ENCODE results near the gene SNAP23. TPM values are rescaled to one million over a fixed set of nuclear protein-coding genes. Genes with fewer than 3 reads are reported as not detected.

The SNAP23 gene
- polyA plus RNA-seq, 5 donors = 67.8 to 99.1 (median 91.9) TPM

DNA sequence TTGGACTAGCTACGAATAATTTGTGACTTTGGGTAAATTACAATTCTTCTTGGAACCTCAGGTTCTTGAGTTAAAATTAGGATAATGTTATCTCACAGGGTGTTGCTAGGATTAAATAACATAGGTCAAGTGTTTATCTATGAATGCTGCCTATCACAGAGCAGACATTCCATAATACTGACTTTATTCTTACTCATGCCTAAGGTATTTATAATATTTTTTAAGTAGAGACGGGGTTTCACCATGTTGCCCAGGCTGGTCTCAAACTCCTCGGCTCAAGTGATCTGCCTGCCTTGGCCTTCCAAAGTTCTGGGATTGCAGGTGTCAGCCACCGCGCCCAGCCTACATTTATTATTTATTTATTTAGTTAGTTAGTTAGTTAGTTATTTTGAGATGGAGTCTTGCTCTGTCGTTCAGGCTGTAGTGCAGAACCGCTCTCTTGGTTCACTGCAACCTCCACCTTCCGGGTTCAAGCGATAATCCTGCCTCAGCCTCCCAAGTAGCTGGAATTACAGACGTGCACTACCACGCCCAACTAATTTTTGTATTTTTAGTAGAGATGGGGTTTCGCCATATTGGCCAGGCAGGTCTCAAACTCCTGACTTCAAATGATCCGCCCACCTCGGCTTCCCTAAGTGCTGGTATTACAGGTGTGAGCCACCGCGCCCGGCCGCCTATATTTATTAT is 3.8 kb upstream of the SNAP23 start:
- DNase-seq = no peak

- no peak for DNase-seq
These were observed 1.8 kb upstream of the SNAP23 start for GRCh38 chr15:42493679-42494078.

DNA sequence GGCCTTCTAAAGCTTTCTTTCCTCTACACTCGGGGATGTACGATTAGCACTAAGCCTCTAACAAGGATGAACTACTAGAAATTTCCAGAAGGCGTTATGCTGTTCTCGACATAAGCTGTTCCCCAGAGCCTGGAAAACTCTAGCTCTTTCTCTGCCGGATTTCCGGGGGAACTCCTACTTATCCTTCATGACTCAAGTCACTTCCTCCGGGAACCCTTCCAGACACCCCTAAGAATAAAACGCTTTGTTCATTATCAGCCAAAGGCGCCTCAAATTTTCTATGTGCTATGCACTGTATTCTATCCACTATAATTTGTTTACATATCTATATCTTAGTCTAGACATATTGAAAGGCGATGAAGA is 455 bp upstream of the SNAP23 start:
- no peak for DNase-seq

DNA sequence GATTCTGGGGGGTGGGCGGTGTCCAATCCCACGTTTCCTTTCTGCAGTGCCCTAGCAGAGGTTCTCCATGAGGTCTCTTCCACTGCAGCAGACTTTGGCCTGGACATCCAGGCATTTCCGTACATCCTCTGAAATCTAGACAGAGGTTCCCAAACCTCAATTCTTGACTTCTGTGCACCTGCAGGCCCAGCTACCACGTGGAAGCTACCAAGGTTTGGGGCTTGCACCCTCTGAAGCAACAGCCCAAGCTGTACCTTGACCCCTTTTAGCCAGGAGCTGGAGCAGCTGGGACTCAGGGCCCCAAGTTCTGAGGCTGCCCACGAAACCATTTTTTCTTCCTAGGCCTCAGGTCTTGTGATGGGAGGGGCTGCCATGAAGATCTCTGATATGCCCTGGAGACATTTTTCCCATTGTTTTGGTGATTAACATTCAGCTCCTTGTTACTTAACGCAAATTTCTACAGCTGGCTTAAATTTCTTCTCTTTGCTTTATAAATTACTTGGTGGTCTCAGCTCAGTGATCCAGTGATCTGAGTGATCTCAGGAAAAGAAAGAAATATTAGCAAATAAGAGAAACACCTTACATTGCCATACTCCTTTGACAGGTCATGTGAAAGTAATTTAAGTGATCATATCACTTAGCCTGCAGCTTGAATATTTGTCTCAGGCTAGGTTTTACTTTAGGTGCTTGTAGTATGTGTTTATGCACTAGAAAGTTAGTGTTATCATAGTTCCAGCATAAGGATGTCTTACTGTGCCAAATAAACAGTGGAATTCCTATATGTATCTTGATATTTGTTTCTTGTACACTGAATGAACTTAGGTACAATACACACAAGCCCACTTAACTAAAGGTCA is 3.0 kb downstream of the SNAP23 start:
- no peak for DNase-seq

DNA sequence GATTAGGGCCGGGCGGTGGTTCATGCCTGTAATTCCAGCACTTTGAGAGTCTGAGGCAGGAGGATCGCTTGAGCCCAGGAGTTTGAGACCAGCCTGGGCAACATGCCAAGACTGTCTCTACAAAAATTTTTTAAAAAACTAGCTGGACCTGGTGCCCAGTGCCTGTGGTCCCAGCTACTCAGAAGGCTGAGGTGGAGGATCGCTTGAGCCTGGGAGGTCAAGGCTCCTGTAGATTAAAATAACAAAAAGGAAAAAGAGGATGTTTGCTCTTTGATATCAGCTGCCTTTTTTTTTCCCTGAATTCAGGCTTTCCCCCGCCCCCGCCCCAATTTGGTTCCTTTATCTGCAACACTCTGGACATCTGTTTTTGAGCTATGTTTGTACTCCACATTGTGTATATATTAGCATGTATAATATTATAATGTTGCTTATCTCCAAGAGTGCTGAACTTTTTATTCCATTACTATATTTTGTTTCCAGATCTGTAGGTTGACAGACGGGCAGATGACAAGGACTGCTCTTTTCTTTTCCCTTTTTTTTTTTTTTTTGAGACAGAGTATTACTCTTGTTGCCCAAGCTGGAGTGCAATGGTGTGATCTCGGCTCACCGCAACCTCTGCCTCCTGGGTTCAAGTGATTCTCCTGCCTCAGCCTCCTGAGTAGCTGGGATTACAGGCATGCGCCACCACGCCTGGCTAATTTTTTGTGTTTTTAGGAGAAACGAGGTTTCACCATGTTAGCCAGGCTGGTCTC is 4.6 kb downstream of the SNAP23 start:
- DNase-seq = no peak

DNA sequence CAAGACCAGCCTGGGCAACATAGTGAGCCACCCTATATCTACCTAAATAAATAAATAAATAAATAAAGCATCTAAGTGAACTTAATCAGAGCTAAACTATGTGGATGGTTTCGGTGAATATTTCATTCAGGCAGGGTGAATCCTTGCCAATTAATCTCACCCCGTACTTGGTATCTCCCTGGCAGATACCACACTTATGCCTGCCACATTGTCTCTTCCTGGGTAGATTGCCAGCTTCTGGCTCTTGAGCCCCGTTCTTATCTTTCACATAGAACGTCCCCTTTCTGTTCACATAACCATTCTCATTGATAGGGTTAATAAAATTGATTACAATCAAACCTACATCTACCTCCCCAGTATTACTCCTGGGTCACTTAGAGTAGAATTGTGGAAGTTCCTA is 7.0 kb downstream of the SNAP23 start:
- DNase-seq = no peak

GRCh38 chr15:42503825-42504224 is 8.4 kb downstream of the SNAP23 start:
- DNase-seq = no peak

DNA sequence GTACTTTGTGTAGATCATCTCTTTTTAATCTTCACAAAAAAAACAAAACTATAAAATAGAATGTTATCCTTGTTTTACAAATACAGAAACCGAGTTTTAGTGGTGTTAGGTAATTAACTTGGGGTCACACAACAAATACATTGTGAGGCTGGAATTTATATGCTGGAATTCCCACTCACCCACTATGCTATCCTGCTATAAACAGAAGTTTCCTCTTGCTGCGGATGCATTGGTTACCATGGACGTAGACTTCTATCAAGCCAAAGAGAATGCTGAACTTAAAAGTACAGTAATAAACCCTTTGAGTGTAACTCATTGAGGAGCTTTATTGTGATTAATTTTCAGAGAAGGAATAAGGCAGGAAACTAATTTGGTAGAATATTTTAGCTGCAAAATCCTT is 9.2 kb downstream of the SNAP23 start:
- no peak for DNase-seq

- DNase-seq = no peak
These were observed 12.1 kb downstream of the SNAP23 start for GRCh38 chr15:42507514-42507913.

DNA sequence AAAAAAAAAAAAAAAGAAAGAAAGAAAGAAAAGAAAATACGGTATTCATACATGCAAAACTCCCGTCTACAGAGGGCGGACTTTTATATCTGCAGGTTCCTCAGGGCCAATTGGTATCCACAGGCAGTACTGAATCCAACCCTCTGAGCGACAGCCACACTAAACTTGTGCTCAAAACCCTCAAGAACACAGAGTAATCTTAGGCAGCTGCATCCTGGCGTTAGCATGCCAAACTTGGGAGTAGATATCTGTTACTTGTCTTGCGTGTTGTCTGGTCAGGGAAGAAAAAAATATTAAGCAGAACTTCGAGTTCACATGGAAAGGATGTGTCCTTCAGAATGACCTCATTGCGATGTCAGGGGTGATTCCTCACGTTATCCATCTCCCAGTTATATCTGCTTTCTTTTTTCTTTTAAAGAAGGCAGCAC is 12.8 kb downstream of the SNAP23 start:
- DNase-seq = no peak

GRCh38 chr15:42510258-42511006 is 15.0 kb downstream of the SNAP23 start:
- no peak for DNase-seq

- no peak for DNase-seq
These were observed 15.6 kb downstream of the SNAP23 start for GRCh38 chr15:42511007-42511391.

- no peak for DNase-seq
These were observed 27.9 kb downstream of the SNAP23 start for GRCh38 chr15:42523331-42523730.

DNA sequence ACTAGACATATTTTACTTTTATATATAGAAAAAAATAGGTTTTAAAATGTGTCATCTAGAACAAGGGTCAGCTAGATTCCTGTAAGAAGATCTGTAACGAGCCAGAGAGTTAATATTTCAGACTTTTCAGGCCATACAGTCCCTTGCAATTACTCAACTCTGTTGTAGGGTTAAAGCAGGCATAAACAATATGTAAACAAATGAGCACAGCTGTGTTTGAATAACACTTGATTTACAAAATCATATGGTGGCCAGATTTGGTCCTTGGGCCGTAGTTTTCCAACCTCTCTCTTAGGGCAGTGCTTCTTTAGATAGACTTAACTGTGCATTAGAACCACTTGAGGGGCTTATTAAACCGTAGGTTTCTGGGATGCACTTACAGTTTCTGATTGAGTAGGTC is 33.5 kb downstream of the SNAP23 start:
- no peak for DNase-seq

DNA sequence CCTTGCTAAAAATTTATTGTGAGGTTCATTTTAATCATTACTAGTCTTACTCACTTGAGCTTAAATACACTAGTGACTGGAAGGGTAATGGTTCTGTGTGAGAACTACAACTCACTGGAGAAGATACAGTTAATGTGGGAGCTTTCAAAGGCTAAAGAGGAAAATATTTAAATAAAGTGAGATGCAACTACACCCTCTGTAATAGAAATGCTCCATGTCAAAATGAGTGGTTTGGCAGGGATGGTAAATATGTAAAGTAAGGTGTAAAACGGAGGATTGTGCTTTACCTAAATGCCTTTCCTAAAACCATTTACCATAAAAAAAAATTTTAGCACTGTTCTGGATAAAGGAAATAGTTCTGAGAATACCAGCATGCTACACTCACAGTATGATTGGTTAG is 37.8 kb downstream of the SNAP23 start:
- no peak for DNase-seq

DNA sequence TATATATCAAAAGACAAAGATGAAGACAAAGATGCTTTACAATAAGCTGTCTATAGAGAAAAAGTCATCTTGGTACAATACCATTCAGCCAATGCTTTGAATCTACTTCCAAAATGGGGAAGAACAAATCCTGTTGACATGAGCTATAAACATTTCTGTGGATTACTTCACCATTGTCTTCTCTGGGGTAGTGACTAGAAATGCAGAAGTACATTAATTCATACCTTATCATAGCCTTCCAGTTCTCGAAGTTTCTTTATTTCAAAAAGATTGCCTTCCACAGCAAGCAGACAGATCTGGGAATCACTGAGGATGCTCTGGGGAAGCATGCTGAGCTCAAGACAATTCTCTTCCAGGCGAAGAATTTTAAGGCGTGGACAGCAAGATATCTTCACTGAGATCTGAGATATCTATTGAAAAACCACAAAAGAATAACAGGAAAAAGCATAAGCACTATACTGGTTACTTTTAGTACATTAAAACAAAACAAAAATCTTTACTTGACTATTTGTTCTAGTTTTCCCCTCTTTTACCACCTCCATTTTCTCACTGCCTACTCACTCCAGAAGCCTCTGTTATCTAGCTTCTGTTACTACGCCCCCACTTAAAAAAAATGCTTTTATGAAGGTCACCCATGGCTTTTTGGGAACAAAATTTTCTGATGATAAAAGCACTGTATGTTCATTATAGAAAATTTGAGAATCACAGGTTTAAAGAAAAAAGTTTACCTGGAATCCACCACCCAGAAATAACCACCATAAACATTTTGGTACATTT is 49.6 kb downstream of the SNAP23 start:
- no peak for DNase-seq

DNA sequence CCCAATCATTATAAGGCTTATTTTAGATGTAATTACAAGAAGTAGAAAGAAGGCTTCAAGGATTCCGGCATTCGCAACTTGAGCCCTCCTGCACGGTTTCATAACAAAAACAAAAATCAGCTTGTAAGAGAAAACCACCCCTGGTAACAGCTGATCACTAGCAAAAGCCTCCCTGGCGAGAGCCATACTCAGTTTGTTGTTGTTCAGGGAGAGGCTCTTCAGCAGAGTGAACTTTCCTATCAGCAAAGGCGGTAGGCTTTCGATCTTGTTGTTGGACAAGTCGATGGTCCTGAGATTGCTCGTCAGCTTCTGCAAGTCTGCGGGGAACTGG is 52.4 kb downstream of the SNAP23 start:
- no peak for DNase-seq

DNA sequence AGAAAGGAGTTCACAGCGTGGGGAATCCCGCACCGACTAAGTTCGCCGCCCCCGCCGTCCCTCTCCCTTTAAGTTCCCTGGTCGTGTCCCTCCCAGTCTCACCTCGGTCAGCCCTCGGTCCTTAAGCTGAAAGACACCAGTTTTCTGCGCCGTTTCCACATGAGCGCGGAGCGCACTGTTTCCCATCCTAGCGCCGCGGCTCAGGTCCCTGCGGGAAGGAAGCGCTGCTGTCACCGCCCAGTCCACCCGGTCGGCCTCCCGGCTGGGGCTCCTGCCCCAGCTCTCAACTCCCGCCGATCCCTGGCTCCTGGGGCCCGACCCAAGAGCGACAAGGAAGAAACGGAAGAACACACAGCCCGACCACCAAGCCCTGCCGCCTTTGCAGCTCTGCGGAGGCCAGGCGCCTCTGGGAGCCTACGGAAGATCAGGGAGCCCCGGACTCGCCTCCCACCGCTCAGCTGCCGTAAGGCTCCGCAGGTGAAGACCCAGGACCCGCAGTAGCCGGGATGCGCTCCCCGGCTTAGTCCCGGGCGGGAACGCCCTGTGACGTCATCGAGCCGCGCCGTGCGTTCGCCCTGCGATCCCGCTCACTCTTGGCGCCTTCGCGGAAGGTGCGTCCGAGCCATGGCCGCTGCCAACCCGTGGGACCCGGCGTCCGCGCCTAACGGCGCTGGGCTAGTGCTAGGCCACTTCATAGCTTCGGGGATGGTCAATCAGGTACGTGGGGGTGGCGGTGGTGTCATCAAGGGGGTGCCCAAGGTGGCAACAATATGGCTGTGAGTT is 53.0 kb downstream of the SNAP23 start, which contains the start of the genes HAUS2 and LRRC57:
HAUS2 (plus strand) TSS at position 590 of the 783 bp plus-strand sequence; CDS start at position 625, 35 bp downstream.
LRRC57 (minus strand) TSS at position 545 of the 783 bp plus-strand sequence; CDS start at position 186, 359 bp downstream.
- peak; percentile 89 to 90 for DNase-seq

DNA sequence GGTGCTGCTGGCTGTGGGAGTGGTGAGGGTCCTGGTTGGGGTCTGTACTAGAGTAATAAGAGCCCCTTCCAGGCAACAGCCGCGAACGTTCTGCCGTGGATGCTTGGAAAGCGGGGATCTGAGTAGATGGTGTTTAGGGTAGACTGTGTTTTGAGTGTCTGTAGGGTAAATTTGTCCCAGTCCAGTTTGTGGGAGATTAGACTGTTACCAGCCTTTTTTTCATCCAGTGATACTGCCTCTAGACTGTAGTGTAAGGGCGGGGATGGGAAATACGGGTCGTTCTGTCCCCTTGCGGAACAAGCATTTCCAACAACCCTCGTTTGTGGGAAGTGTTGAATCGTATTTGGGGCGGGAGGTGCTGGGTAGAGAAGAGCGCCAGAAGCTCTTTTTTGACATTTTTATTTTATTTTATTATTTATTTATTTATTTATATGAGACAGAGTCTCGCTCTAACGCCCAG is 53.6 kb downstream of the SNAP23 start:
- no peak for DNase-seq

Measured in right lung (tissue), 5 donors.